WERI-Rb-1 (cell line): ENCODE data around the gene ZNF32.
"Not testable (repeated sequence)": the region's sequence is repeated elsewhere in the genome, so short reads cannot be mapped to it uniquely, and the experiment has no call there.

Experiments used
- DNase-seq: peaks from one replicate; pipeline ENCODE4 v3.0.0-alpha.2; 2020
- H3K27ac ChIP-seq: fragments of 250-450 bp; sonication (Bioruptor Pico); 2 replicates; pipeline ENCODE4 v1.5.1; 2020; ENCODE audit warnings: mild to moderate bottlenecking, moderate library complexity
- H3K27me3 ChIP-seq: fragments of 250-450 bp; sonication (Bioruptor Pico); 2 replicates; pipeline ENCODE4 v1.5.1; 2021; ENCODE audit warnings: mild to moderate bottlenecking, low read depth, moderate library complexity; ENCODE audit not compliant: insufficient read depth, severe bottlenecking
- H3K36me3 ChIP-seq: fragments of 250-450 bp; sonication (Bioruptor Pico); 2 replicates; pipeline ENCODE4 v1.5.1; 2020; ENCODE audit warnings: mild to moderate bottlenecking, moderate library complexity
- H3K4me3 ChIP-seq: 2 replicates; pipeline ENCODE4 v1.5.1; 2011; ENCODE audit warnings: low read depth, mild to moderate bottlenecking, control low read depth, low read length
- H3K9me3 ChIP-seq: fragments of 250-450 bp; sonication (Bioruptor Pico); 2 replicates; pipeline ENCODE4 v1.5.1; 2021; ENCODE audit warnings: mild to moderate bottlenecking, moderate library complexity; ENCODE audit not compliant: severe bottlenecking
- CTCF ChIP-seq: IDR thresholded peaks from 2 replicates; pipeline ENCODE4 v1.5.1; 2011; ENCODE audit warnings: low read depth, mild to moderate bottlenecking, control low read depth, inconsistent platforms, low read length

Gene ZNF32

GRCh38 chr10:43607199-43607573 lies 41.5 kb downstream of the ZNF32 start:
- H3K9me3 ChIP-seq, result peaks cover 2% of the 10 kb centered on the region
- no peak for TF ChIP-seq CTCF
- no peak overlapping the region for H3K27ac ChIP-seq
- no peaks in the 10 kb centered on the region for H3K36me3 ChIP-seq
- no peak for DNase-seq
- peak overlapping the region; percentile 64 for H3K4me3 ChIP-seq
- no peaks in the 10 kb centered on the region for H3K27me3 ChIP-seq

DNA sequence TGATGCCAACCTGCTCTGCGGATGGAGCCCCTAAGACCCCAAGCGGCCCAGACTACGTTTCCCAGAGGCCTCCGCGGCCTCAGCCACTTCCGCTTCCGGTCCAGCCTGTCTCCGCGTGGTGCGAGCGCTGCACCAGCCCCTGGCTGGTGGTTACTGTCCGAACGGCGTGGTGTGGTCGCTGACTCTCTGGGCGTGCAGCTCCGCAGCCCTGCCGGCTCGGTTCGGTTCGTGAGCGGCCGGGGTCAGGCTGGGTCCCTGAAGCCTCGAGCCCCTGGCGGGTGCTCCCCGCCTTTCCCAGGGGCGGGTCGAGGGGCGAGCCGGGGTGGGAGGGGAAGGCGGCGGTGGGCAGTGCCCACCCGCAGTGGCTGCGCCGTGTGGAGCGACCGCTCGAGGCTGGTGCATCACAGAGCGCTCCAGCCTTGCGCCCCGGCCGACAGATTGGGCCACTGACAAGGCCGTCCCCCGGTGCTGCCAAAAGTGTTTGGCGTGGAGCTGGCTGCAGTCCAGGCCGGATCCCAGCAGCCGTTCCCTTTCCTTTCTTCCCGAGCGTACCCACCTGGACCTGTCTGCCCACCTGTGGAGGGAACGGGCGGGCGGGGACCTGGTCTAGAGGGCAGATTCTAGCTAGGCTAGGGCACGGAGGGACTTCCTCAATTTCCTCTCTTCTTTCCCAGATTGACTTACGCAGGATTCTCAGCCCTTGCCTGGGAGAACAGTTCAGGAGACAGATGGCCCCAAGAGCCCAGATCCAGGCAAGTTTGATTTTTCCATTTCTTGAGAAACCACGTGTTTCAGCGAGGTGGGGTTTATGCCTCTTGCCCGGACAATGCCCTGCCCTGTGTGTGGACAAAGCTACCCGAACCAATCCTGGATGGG lies 42.1 kb downstream of the ZNF32 start, which contains the start of gene ZNF485:
ZNF485 (plus strand) TSS at position 116 of the 876 bp plus-strand sequence; CDS start at position 729, 613 bp downstream.
- Histone ChIP-seq H3K36me3 (no peaks in the 10 kb centered on the region), H3K27me3 (no peaks in the 10 kb centered on the region), H3K27ac (peak within 1 kb of the TSS; percentile 48), H3K9me3 (peaks cover 6% of the 10 kb centered on the region), H3K4me3 (peak within 1 kb of the TSS; percentile 64)
- no peak for TF ChIP-seq CTCF
- DNase-seq, result peak; percentile 77

DNA sequence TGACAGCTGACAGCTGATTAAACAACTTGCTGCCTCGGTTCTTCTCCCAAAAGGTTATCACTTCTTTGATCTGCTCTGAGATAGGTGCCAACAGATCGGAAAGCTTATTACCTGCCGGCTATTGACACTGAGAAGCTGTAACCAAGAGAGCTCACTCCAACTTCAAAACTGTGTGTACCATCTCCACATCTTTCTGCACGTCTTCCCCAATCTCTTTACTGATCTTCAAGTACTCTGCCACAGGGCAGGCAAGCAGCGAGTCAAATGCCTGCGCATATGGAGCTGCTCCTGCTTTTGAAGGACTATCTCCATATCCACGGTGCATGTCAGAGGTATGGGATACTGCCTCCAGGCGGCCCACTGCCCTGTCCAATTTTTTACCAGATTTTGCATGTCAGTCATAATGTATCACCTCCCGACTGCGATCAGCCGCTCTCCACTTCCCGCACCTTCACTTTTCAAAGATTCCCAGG lies 42.8 kb downstream of the ZNF32 start:
- peaks cover 12% of the 10 kb centered on the region for H3K9me3 ChIP-seq
- no peaks in the 10 kb centered on the region for H3K36me3 ChIP-seq
- H3K4me3 ChIP-seq, result peak overlapping the region; percentile 64
- H3K27me3 ChIP-seq, result no peaks in the 10 kb centered on the region
- no peak for DNase-seq
- H3K27ac ChIP-seq, result no peak overlapping the region
- no peak for TF ChIP-seq CTCF

GRCh38 chr10:43601576-43601975 lies 47.1 kb downstream of the ZNF32 start:
- not testable (repeated sequence) for H3K27me3 ChIP-seq, H3K36me3 ChIP-seq, H3K27ac ChIP-seq, H3K4me3 ChIP-seq, DNase-seq
- peaks cover 12% of the 10 kb centered on the region for H3K9me3 ChIP-seq

GRCh38 chr10:43599333-43599732 lies 49.3 kb downstream of the ZNF32 start:
- TF ChIP-seq CTCF, result no peak
- Histone ChIP-seq H3K27ac (no peak overlapping the region), H3K4me3 (no peak overlapping the region), H3K36me3 (no peaks in the 10 kb centered on the region), H3K9me3 (peaks cover 10% of the 10 kb centered on the region), H3K27me3 (peaks cover 3% of the 10 kb centered on the region)
- no peak for DNase-seq

GRCh38 chr10:43598446-43598845 lies 50.2 kb downstream of the ZNF32 start:
- H3K4me3 ChIP-seq, result no peak overlapping the region
- H3K9me3 ChIP-seq, result peaks cover 10% of the 10 kb centered on the region
- H3K27me3 ChIP-seq, result peaks cover 8% of the 10 kb centered on the region
- DNase-seq, result no peak
- H3K36me3 ChIP-seq, result no peaks in the 10 kb centered on the region
- no peak overlapping the region for H3K27ac ChIP-seq
- TF ChIP-seq CTCF, result no peak
